Measurements from ENCODE around the gene CAMK2D.

GRCh38 chr4:113513382-113513781, 248.2 kb downstream of the CAMK2D start:
- TF ChIP-seq, protein P1, sequence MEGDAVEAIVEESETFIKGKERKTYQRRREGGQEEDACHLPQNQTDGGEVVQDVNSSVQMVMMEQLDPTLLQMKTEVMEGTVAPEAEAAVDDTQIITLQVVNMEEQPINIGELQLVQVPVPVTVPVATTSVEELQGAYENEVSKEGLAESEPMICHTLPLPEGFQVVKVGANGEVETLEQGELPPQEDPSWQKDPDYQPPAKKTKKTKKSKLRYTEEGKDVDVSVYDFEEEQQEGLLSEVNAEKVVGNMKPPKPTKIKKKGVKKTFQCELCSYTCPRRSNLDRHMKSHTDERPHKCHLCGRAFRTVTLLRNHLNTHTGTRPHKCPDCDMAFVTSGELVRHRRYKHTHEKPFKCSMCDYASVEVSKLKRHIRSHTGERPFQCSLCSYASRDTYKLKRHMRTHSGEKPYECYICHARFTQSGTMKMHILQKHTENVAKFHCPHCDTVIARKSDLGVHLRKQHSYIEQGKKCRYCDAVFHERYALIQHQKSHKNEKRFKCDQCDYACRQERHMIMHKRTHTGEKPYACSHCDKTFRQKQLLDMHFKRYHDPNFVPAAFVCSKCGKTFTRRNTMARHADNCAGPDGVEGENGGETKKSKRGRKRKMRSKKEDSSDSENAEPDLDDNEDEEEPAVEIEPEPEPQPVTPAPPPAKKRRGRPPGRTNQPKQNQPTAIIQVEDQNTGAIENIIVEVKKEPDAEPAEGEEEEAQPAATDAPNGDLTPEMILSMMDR (IDR thresholded peaks at IDR 0.05) = no peak
- no peak for TF ChIP-seq POLR2AphosphoS5 (IDR thresholded peaks at IDR 0.05)
- TF ChIP-seq POLR2A (IDR thresholded peaks at IDR 0.05) = no peak
- no peak for TF ChIP-seq EP300 (IDR thresholded peaks at IDR 0.05)

All from stomach (tissue), 4 donors.